ENCODE results near the gene KRTAP2-3. TPM values are rescaled to one million over a fixed set of nuclear protein-coding genes. Genes with fewer than 3 reads are reported as not detected.

Gene KRTAP2-3
- total RNA-seq, 1 experiment from 2014 or later, result 6.3 TPM

GRCh38 chr17:41071606-41072360, 11.9 kb upstream of the KRTAP2-3 start:
- H3K4me2 ChIP-seq (ENCODE audit: low read length), result no peak overlapping the region
- no peaks in the 10 kb centered on the region for H3K9me2 ChIP-seq (ENCODE audit: insufficient read depth)
- peaks cover 38% of the 10 kb centered on the region for H3K79me2 ChIP-seq (ENCODE audit: insufficient read depth, low read length)
- H3K9me3 ChIP-seq (ENCODE audit: control insufficient read depth in 1 of 2, insufficient read depth in 1 of 2, low read depth in 1 of 2, low read length in 2 of 2), result no peaks in the 10 kb centered on the region; a peak in 1 of 4 replicates
- CTCF ChIA-PET, result no interaction called here
- H4K20me1 ChIP-seq (ENCODE audit: insufficient read depth), result no peaks in the 10 kb centered on the region
- H3K27ac ChIP-seq (ENCODE audit: low read depth, low read length), result peak overlapping the region; percentile 62
- H2AFZ ChIP-seq (ENCODE audit: low read depth, low read length, poor library complexity, severe bottlenecking), result no peak overlapping the region
- TF ChIP-seq MAX (IDR thresholded peaks at IDR 0.05), result peak; percentile 25; the same call in 1 of the 2 replicates
- peak; percentile 93 for TF ChIP-seq TCF7L2 (IDR thresholded peaks at IDR 0.05; ENCODE audit: borderline replicate concordance, extremely low read depth, insufficient read depth, insufficient read length)
- no peak for TF ChIP-seq ELF1 (IDR thresholded peaks at IDR 0.05; ENCODE audit: borderline replicate concordance, low read depth)
- no peak for TF ChIP-seq CTCF (IDR thresholded peaks at IDR 0.05 in 2 of 3, conservative IDR thresholded peaks at IDR 0.05 in 1 of 3; ENCODE audit: borderline replicate concordance in 1 of 3, insufficient read depth in 1 of 3, low read depth in 2 of 3, low read length in 2 of 3)
- TF ChIP-seq POLR2AphosphoS5 (IDR thresholded peaks at IDR 0.05; ENCODE audit: low read depth, low read length), result peak; percentile 42; the same call in 1 of the 2 replicates
- no peak for TF ChIP-seq SIN3A (IDR thresholded peaks at IDR 0.05; ENCODE audit: low read depth)
- no peak for TF ChIP-seq REST (IDR thresholded peaks at IDR 0.05; ENCODE audit: low read depth)
- H3K4me1 ChIP-seq (ENCODE audit: control insufficient read depth in 1 of 2, insufficient read depth in 2 of 2, low read length in 2 of 2), result peaks cover under 1 to 61% of the 10 kb centered on the region in 2 experiments; a peak in 3 of 4 replicates
- peaks cover 0 to 74% of the 10 kb centered on the region in 2 experiments; a peak in 2 of 4 replicates for H3K36me3 ChIP-seq (ENCODE audit: control insufficient read depth in 1 of 2, insufficient read depth in 2 of 2, low read length in 2 of 2)
- ATAC-seq, result peak; percentile 34
- RAD21 ChIA-PET (ENCODE audit: low non-redundant PET in 1 of 2, low total read pairs in 2 of 2, uncharacterized antibody in 2 of 2, unreplicated experiment in 2 of 2), result no interaction called here
- no peak overlapping the region for H3K9ac ChIP-seq (ENCODE audit: low read length)
- POLR2A ChIA-PET, result no interaction called here
- no peaks in the 10 kb centered on the region for H3K27me3 ChIP-seq (ENCODE audit: insufficient read depth, low read length)
- intact Hi-C loops (cut with micrococcal nuclease), result no loop called here
- BruUV-seq (replicated peaks), result no TSS peak
- H3K4me3 ChIP-seq (replicated peaks in 1 of 2; ENCODE audit: low read depth in 1 of 2, low read length in 2 of 2), result no peak overlapping the region
- no peak for DNase-seq (ENCODE audit: low read depth, low spot score)

Data from HCT116 (cell line).